ENCODE measurements around the gene COL5A1.

Gene COL5A1

DNA sequence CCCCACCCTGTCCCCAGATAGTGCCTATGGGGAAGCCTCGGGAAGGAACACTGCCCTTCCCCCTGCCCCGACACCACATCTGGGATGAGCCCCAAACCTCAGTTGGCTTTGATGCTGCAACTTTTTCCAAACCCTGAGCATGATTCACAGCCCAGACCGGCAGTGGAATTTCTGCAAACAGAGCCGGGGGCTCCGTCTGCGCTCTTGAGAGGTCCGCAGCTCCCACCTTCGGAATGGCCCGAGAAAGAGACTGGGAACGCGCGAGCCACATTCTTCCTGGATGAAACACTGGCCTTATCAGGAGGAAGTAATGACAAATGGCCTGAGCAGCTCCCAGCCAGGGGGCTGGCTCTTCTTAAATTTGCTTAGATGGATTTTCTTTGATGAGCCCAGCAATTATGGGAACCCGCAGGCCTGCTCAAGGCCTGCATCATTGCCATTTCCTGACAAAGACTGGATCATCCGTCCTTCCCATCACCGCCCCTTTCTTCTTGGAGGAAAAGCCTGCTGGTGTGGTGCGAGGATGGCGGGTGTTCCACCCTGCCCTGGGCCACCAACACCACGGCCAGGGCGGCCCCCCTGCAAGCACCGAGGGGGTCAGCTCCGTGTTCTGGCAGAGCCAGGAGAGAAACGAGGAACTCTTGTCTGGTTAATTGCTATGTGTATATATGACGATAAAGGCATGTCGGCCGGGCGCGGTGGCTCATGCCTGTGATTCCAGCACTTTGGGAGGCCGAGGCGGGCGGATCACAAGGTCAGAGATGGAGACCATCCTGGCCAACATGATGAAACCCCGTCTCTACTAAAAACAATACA, 38.8 kb upstream of the COL5A1 start:
- TF ChIP-seq, protein P1, sequence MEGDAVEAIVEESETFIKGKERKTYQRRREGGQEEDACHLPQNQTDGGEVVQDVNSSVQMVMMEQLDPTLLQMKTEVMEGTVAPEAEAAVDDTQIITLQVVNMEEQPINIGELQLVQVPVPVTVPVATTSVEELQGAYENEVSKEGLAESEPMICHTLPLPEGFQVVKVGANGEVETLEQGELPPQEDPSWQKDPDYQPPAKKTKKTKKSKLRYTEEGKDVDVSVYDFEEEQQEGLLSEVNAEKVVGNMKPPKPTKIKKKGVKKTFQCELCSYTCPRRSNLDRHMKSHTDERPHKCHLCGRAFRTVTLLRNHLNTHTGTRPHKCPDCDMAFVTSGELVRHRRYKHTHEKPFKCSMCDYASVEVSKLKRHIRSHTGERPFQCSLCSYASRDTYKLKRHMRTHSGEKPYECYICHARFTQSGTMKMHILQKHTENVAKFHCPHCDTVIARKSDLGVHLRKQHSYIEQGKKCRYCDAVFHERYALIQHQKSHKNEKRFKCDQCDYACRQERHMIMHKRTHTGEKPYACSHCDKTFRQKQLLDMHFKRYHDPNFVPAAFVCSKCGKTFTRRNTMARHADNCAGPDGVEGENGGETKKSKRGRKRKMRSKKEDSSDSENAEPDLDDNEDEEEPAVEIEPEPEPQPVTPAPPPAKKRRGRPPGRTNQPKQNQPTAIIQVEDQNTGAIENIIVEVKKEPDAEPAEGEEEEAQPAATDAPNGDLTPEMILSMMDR (IDR thresholded peaks at IDR 0.05; ENCODE audit: control insufficient read depth, extremely low read depth, insufficient read depth) = no peak
- no peak overlapping the region for H3K4me3 ChIP-seq (ENCODE audit: low read depth, low read length)
- no peak for DNase-seq (ENCODE audit: low read depth)

DNA sequence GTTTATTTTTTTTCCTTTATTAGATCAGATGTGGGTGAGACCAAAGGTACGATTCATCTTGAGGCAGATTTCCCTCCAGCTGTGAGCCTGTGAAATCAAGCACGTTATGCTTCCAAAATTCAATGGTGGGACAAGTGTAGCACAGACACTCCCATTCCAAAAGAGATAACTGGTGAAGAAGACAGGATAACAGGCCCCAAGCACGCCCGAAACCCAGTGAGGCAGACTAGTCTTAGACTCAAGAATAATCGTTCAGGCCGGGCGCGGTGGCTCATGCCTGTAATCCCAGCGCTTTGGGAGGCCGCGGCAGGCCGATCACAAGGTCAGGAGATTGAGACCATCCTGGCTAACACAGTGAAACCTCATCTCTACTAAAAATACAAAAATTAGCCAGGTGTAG, 36.8 kb upstream of the COL5A1 start:
- H3K4me3 ChIP-seq (ENCODE audit: low read depth, low read length) = no peak overlapping the region
- no peak for DNase-seq (ENCODE audit: low read depth)
- TF ChIP-seq, protein P1 (IDR thresholded peaks at IDR 0.05; ENCODE audit: control insufficient read depth, extremely low read depth, insufficient read depth) = no peak

DNA sequence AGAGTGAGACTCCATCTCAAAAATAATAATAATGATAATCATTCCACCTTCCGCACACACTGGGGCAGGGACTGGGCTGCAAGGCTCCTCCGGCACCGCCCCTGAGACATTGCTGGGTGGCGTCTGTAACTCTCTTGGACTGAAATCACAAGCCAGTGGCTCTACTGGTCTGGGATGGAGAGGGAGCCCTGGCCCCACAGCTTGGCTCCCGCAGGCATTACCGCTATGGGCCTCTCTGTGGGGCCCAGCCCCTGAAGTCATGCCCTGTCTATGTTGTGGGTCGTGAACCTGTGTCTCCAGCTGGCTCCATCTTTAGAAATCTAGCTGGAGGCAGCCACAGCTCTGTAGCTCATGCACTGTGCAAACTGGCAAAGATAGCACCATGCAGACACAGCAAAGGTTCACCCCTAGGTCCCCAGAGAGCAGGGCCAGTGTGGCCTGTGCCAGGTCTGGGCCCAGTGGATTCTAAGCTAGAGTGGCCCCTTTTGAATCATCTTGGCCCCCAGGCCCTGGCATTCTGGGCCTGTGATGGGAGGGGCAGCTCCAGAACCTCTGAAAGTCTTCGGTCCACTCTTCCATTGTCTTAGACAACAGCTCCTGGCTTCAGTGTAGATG, 36.1 kb upstream of the COL5A1 start:
- no peak for DNase-seq (ENCODE audit: low read depth)
- no peak overlapping the region for H3K4me3 ChIP-seq (ENCODE audit: low read depth, low read length)
- TF ChIP-seq, protein P1 (IDR thresholded peaks at IDR 0.05; ENCODE audit: control insufficient read depth, extremely low read depth, insufficient read depth) = no peak

GRCh38 chr9:134605966-134606357, 35.6 kb upstream of the COL5A1 start:
- TF ChIP-seq, protein P1 (IDR thresholded peaks at IDR 0.05; ENCODE audit: control insufficient read depth, extremely low read depth, insufficient read depth) = no peak
- H3K4me3 ChIP-seq (ENCODE audit: low read depth, low read length) = no peak overlapping the region
- no peak for DNase-seq (ENCODE audit: low read depth)

- no peak overlapping the region for H3K4me3 ChIP-seq (ENCODE audit: low read depth, low read length)
- no peak for DNase-seq (ENCODE audit: low read depth)
- TF ChIP-seq, protein P1 (IDR thresholded peaks at IDR 0.05; ENCODE audit: control insufficient read depth, extremely low read depth, insufficient read depth) = no peak
Measured at GRCh38 chr9:134606951-134607731, 34.5 kb upstream of the COL5A1 start.

GRCh38 chr9:134607971-134608370, 33.6 kb upstream of the COL5A1 start:
- TF ChIP-seq, protein P1 (IDR thresholded peaks at IDR 0.05; ENCODE audit: control insufficient read depth, extremely low read depth, insufficient read depth) = no peak
- H3K4me3 ChIP-seq (ENCODE audit: low read depth, low read length) = no peak overlapping the region
- no peak for DNase-seq (ENCODE audit: low read depth)

Measured in LNCaP clone FGC (cell line).